Amygdala (tissue), 56 donors: Measurements from ENCODE around the gene ARHGAP9.

Experiments used
- DNase-seq, 56 donors: peaks; one replicate each; lab custom pipeline; 2025; lab: John Stamatoyannopoulos, UW

The ARHGAP9 gene

DNA sequence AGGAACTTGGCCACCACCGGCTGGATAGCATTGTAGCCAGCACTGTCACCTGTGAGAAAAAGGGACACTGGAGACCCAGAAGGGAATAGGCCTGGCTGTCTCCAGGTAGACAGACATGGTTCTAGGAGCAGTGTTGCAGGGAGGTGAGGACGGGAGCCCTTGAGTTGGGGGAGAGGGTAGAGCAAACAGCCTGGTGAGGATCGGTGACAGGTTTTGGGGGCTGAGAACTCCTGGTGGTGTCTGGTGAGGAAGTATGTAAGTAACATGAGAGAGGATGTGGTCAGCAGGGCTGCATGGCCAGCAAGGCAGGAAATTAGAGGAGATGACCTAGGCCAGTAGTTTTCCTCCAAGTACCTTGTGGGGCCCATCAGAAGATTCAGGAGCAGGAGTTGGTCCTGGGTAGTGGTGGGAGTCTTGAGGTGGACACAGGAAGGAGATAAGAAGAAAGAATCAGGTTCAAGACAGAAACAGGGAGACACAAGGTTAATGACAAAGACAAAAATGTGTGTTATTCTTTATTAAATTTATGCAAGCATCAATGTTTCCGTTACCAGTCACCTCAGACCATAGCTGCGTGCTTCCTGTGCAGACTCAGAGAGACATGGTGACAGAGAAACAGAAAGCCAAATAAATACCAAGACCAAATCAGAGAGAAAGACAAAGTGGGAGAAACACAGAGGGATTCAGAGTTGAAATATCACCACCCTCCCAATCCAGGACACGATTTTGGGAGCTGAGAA, at the start of gene ARHGAP9:
ARHGAP9 (minus strand) TSS at position 491 of the 740 bp plus-strand sequence; CDS start at position 31, 460 bp downstream.
- DNase-seq: peak in 1 of 56 donors; percentile 7

- no peak for DNase-seq
Measured at GRCh38 chr12:57528831-57529555, 49.3 kb upstream of the ARHGAP9 start.

GRCh38 chr12:57528176-57528575, 48.5 kb upstream of the ARHGAP9 start:
- DNase-seq: no peak

- no peak for DNase-seq
Measured at GRCh38 chr12:57527184-57527583, 47.5 kb upstream of the ARHGAP9 start.

- no peak for DNase-seq
Measured at GRCh38 chr12:57526477-57527126, 46.9 kb upstream of the ARHGAP9 start.

DNA sequence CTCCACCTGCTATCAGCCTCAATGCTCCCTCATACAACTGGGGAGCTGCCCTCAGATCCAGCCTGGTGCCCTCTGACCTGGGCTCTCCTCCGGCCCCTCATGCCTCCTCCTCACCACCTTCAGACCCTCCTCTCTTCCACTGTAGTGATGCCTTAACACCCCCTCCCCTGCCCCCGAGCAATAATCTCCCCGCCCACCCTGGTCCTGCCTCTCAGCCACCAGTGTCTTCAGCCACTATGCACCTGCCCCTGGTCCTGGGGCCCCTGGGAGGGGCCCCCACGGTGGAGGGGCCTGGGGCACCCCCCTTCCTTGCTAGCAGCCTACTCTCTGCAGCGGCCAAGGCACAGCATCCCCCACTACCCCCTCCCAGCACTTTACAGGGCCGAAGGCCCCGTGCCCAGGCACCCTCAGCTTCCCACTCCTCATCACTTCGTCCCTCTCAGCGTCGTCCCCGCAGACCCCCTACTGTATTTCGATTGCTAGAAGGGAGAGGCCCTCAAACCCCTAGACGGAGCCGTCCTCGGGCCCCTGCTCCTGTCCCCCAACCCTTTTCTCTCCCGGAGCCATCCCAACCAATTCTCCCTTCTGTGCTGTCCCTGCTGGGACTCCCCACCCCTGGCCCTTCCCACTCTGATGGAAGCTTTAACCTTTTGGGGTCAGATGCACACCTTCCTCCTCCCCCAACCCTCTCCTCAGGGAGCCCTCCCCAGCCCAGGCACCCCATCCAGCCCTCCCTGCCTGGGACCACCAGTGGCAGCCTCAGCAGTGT, 46.1 kb upstream of the ARHGAP9 start:
- DNase-seq: no peak

DNA sequence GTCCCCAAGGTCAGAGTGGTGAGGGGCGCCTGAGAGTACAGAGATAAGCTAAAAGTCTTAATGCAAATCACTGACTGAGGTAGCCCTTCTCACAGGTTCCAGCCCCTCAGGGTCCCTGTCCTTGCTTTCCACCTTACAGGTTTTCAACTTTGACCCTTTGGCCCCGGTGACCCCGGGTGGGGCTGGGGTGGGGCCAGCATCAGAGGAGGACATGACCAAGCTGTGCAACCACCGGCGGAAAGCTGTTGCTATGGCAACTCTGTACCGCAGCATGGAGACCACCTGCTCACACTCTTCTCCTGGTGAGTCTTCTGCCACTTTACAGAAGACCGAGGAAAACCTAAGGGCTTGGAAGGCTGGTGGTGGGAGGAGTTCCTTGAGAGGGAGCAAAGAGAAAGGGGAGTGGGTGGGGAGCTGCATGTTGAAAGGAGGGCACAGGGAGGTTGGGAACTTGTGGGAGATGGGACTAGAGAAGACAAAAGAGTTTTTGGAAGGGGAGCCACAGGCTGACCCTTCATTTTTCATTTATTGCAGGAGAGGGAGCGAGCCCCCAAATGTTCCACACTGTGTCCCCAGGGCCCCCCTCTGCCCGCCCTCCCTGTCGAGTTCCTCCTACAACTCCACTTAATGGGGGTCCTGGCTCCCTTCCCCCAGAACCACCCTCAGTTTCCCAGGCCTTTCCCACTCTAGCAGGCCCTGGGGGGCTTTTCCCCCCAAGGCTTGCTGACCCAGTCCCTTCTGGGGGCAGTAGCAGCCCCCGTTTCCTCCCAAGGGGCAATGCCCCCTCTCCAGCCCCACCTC, 45.3 kb upstream of the ARHGAP9 start:
- DNase-seq: peak in 1 of 56 donors; percentile 15

- peak in 1 of 56 donors; percentile 1 for DNase-seq
Measured at GRCh38 chr12:57523706-57524614, 44.3 kb upstream of the ARHGAP9 start.

DNA sequence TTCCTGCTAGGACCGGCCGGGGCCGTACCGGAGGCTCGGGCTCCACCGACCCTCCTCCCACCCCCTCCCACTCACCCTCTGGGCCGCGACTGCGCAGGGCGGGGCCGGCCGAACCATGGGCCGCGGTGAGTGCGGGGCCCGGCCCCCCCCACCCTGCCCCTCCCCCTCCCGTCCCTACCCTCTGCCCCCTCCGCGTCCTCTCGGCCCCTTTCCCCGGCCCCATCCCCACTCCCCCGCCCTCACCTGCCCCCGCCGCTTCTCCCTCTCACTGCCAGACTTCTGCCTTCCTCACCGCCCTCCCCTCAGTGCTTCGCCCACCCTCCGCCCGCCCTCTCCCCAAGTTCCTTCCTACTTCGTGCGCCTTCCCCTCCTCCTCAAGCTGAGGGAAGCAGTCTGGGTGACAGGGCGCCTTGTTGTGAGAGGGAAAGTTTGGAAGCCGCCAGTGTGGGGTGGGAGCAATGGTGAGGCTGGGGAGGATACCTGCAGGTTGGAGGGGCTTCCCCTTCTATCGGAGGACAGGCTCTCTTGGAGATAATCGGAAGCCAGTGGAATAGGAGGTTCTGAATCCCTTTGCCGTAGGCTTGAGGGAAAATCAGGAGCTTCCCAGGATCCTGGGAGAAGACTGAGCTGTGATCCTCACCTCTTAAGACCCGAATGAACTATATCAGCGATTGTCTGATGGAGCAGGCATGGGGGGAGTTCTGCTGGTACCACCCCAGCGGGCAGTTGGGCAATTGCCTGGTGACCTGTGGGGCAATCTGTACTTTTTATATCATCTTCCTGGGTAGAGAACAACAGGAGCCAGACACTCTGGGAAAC, 43.4 kb upstream of the ARHGAP9 start:
- peak in 33 of 56 donors; percentile 16 to 76 (median 51) for DNase-seq

GRCh38 chr12:57522011-57522886, 42.6 kb upstream of the ARHGAP9 start, which contains the start of gene MBD6:
MBD6 (plus strand) TSS chr12:57522824; CDS start chr12:57524304, 1,480 bp downstream.
- peak; percentile 60 to 95 (median 86) for DNase-seq

- peak in 36 of 56 donors; percentile 7 to 63 (median 32) for DNase-seq
Measured at GRCh38 chr12:57521525-57522010, 41.9 kb upstream of the ARHGAP9 start.

GRCh38 chr12:57520053-57520818, 40.6 kb upstream of the ARHGAP9 start, which contains the start of gene DDIT3:
DDIT3 (minus strand) TSS chr12:57520514; CDS start chr12:57517406, 3,108 bp downstream.
- DNase-seq: peak; percentile 75 to 100 (median 98)

DNA sequence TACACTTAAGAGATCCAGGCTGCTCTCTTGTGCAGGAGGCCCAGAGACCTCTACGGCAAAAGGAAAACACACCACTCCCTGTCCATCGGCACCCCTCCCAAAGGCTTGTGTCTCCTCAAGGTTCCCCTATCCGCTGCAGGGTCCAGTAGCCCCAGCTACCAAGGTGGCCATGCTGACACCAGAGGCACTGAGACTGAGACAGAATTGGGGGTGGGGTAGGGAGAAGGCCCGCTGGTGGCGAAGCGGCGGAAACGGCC, 40.1 kb upstream of the ARHGAP9 start:
- DNase-seq: peak in 9 of 56 donors; percentile 8 to 50 (median 23)

DNA sequence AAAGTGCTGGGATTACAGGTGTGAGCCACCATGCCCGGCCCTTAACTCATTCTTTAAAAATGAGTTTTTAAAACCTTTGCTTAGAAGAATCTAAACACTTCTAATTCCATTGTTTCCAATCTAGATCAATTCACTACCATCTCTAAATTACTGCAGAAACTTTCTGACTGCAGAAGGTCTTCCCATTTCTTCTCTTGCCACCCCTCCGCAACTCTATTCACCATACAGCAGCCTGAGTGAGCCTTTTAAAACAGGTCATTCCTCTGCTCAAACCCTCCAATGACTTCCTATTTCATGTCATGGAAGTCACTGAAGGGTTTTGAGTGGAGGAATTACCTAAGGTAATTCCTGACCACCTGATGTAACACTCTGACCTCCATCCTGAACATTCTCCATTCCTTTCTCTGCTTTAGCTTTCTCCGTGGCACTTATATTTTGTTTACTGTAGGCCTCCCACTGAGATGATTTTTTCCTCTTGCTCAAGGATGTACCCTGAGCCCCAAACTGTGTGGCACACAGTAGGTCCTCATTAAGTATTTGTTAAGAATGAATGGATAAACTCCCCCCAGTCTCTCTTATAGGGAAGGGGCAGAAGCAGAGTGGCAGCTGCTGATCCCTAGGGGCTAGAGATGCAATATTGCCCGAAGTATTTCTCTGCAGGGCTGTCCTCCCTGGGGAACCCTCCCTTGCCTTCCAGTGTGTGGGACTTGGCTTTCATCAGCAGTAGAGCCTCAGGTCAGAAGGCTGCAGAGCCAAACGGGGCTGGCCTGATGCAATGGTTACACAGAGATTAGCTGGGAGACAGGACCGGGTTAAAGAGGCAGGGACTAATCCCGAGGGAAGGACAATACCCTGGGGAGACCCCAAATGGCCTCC, 39.5 kb upstream of the ARHGAP9 start:
- no peak for DNase-seq
